GM19438 (cell line): ENCODE data around the gene TNRC6C.

ENCODE experiments used
- ATAC-seq: cut with Tn5 transposase; IDR thresholded peaks from one replicate; pipeline ENCODE4 v1.9.1; 2021; ENCODE audit warnings: low read depth; ENCODE audit not compliant: unreplicated experiment

The TNRC6C gene

DNA sequence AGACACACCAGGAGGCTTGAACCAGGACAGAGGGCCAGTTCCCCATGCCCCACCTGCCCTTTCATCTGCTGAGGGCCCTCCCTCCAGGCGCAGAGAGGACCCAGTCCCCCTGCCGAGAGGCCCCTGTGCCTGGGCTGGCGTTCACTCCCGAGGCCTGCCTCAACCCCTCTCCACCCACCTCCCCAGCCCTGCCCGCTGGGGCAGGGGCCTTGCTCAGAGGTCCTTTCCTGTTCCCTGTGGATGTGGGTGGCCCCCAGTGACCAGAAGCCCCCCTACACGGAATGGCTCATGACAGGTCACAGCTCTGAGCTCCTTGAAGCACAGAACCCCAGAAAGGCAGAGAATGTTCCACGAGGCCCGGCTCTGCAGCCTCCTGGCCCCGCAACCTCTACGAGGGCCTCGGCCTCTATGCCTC lies 163.3 kb downstream of the TNRC6C start:
- ATAC-seq, result no peak

DNA sequence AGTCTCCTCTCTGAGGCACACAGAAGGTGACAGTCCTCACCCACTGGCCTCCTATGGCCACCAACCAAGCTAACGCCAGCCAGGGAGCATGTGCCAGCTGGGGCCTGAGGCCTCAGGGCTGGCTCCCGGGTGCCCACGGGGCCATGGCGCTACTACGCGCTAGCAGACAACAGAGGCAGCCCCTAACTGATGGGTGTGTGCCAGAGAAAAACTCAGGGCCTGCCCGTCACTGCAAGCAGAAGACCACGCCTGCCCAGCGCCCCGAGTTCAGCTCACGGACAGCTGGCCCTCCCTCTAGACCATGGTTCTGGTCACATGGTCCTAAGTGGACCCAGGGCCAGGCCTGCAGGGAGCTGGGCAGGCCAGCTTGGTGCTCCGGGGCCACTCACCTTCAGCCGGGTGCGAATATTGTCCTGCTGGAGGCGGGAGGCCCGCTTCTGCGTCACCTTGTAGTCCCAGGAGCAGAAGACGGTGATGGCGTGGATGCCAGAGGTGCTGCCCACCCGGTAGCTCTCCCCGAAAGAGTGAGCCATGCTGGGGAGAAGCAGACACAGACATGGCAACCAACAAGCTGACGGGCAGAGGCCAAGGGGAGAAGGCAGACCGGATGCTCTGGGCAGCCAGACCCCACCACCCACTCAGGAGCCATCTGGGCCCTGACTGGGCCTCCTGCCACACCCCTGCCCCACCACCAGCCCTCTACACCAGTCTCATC lies 163.9 kb downstream of the TNRC6C start:
- no peak for ATAC-seq

DNA sequence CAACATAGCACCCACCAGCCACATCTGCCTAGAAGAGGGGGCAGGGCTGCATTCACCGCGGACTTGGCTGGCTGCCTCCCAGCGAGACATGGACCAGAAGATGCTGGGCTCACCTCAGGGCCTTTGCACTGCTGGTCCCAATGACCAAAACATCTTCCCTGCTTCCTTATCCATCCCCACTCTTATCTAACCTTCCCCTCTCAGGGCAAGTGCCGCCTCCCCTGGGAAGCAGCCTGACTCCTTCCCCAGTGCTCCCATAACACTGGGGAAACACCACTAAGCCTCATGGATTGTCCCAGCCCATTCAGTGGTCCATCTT lies 164.4 kb downstream of the TNRC6C start:
- no peak for ATAC-seq

DNA sequence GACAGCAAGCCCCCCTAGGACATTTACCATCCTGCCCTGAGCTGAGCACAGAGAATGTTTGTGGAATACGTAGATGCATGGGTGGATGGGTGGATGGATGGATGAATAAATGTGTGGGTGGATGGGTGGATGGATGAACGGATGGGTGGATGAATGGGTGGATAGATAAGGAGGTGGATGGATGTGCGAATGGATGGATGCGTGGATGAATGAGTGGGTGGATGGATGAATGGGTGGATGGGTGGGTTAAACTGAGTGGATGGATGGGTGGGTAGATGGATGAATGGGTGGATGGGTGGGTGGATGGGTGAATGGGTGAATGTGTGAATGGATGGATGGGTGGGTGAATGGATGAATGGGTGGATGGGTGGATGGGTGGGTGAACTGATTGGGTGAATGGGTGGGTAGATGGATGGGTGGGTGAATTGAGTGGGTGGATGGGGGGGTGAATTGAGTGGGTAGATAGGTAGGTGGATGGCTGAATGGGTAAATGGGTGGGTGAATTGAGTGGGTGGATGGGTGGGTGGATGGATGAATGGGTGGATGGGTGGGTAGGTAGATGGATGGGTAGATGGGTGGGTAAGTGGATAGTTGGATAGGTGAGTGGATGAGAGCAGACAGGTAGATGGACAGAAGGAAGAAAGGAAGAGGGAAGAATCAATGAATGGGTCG lies 164.9 kb downstream of the TNRC6C start:
- ATAC-seq, result no peak

DNA sequence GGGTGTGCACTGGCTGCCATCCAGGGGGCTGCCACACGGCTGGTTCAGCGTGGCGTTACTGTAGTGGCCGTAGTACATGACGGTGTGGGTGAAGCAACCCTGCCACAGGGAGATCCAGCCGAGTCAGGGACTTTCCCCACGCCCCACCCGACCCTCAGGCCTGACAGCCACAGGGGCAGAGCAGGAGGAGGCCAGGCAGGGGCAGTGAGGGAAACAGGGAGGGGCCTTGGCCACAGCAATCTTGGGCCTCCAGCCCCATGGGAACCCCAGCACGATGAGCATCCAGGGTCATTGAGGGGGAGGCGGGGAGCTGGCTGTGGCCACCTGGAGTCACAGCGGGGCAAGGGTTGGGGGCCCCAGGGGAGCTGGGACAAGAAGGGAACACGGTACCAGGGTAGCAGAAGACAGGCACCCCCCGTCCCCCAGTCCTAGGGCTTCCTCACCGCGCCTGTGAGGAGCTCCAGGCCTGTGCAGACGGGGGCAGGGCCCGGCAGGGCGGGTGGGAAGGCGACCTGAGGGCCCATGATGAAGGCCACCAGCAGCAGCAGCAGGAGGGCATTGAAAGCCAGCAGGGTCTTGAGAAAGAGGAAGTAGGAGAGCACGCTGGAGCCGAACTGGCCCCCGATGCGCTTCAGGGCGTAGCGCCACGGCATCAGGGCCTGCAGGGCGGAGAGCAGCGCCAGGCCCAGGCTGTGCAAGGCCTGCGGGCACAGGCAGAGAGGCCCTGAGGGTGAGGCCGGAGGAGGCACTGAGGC lies 165.8 kb downstream of the TNRC6C start:
- ATAC-seq, result peak; percentile 25

DNA sequence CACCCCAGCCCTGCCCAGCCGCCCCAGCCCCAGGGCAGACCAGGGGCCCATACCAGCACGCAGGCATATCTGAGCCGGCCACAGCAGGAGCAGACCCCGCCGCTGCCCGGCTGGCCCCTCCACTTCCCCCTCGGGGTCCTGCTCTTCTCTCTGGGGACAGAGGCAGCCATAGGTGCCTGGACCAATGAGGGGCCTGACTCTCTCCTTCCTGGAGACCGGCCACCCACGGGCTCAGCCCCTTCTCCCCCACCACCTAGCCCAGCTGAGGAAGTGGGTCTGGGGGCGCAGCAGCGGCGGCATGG lies 166.3 kb downstream of the TNRC6C start:
- no peak for ATAC-seq

DNA sequence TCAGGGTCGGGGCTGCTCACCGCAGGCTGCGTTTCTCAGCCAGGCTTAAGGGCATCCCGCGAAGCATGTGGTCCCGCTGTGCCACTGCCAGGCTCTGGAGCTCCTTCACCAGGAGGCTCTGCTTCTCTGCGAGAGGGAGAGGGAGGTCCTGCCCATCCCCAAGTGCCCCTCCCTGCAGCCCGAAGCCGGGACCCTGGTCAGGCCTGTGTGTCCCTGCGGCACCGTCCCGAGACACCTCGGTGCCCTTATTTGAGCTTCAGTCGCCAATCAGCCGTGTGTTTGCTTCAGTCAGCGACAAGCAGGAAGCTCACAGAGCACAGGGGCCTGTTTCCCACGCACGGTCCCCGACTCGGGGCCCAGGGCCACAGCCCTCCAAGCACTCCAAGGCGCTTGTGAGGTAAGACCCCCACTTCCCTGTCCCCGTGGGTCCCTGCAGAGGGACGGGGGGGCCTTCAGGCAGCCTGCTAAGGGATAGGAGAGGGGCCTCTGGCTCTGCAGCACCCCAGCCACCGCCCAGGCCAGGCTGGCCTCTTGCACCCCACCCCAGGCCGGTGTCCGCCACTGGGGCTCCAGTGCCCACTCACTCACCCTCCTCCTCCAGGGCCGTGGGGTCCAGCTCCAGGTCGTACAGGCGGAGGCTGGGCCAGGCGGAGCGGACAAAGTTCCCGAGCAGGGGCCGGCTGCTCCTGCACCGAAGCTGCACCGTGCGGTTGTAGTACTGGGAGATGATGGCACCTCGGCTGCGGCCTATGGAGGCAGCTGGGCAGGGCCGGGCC lies 166.8 kb downstream of the TNRC6C start:
- ATAC-seq, result no peak

DNA sequence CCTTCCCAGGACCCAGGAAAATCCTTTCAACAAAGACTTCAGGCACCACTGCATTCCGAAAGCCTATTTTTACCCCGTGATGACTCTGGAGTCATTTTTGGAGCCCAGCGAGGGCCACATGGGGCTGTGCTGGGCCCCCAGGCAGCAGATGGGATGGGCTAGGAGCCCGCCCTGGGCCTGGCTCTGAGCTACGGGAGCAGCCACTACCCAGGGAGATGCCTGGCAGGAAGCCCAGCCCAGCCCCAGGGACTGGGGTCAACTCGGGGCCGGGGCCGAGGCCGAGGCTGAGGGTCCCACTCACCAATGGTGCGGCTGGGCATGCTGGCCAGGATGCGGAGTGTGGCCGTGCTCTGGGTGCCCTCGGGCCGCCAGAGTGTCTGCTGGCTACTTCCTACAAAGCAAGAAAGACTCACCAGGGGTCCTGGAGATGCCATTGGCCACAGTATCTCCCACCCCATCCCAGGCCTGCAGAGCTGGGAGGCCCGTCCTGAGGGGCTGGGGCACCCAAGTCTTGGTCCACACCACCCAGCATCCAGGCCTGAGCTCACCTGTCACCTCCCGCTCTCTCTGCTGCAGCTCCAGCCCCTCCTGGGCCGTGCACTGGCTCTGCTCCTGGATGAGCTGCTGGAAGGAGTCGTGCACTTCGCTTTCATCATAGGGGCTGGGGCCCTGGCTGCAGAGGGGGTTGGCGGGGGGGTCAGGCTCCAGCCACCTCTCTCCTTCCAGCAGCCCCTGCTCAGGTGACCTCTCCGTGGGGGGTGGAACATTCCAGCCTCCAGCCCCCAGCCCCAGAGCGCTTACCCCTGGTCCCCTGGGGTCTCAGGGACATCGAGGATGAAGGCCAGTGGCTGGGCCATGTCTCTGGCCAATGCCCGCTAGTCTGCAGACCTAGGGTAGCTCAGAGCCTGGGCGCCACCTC lies 167.7 kb downstream of the TNRC6C start:
- ATAC-seq, result no peak

DNA sequence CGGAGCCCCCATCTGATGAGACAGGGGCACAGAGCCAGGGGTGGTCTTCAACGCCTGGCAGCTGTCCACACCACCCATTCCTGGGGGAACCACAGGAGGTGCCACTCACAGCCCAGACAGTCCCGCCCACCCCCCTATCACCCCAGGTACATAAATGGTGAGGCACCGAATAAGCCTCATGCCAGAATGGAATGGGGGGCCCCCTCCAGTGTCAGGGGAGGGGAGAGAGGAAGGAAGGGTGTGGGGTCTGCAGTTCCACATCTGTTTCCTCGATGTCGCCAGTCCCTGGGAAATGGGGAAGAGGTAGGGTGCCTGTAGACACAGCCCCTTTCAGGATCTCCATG lies 168.4 kb downstream of the TNRC6C start:
- ATAC-seq, result no peak

DNA sequence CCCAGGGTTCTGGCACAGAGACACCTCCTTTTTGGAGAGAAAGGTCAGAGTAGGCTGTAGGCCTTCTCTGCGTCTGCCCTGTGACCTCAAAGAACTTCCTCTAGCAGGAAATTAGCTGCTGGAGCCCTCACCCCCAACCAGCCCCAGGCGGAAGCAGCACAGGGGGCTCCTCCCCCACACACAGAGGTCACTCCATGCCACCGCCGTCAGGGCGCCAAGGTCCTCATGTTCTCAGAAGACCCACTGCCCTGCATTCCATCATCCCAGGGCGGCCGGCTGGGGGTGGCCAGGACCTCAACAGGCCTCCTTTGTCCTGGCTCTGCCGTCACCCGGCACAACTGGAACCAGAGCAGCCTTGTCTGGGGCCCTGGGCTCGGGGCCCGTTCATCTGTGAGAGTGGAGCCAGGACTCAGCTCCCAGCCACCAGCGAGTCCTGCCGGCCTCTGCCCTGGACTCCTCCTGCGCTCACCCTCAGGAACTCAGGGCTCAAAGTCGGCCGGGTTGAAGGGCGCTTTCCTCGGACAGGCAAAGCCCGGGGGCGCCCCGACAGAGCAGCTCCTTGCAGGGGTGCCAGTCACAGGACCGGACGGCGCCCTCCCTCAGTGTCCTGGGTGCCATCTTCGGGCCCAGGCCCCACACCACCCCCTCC lies 168.9 kb downstream of the TNRC6C start:
- ATAC-seq, result no peak

DNA sequence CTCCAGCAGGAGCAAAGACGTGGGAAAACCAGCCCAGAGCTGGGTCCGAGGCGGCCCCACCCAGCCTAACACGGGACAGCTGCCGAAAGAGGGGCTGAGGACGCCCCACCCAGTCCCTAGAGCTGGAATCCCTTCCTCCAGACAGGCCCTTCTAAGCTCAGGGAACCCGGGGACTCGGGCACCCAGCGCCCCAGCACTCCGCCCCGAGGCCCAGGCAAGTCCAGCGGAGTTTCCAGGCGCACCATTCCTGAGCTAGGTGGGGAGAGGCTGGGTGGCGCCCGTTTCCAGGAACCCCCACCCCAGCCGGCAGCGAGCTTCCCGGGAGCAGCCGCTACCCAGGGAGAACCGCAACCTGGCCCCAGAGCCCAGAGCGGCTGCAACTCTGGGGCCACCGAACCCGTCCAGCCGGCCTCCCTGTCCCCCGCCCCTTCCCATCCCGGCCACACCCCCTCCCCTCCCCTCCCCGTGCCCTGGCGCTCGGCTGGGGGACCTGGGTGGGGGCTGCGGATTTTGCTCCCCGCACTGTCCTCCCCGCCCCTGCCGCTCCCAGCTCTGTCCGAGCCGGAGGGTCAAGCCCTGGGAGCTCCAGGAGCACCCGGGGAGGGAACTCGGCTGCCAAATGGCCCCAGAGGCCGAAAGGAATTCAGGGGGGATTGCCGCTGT lies 169.5 kb downstream of the TNRC6C start:
- ATAC-seq, result no peak

DNA sequence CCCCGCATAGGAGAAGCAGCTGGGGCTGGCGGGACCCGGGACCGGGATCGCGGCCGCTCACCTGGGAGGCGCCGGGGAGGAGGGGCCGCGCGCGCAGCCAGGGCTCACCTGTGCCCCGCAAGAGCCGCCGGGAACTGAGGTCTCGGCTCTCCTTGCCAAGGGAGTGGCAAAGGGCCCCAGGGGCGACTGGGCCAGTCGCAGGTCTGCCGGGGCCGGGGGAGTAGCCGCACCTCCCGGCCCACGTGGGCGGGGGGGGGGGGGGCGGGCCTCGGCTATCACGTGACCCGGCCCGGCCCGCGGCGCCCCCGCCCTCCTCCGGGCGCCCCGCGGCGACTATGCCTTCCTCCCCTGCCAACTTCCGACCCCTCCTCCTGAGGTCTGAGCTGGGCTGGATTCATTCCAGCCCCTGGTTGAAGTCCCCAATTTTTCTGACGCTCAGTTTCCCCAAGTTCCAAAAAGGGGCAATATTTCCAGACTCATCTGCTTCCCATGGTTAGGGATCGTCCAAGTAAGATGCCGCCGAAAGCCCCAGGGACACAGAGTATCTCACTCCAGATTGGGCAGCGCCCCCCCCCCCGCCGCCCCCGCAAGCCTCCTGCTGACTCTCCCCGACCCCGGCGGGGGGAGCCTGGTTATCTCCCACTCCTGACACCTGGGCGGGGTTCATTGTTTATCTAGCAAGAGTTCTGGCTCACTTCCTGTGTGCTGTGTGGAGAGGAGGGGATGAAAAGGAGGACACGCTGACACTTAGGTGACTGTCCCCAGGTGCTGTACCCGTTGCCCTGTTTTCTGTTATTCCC lies 170.2 kb downstream of the TNRC6C start, which contains the start of gene TMC6:
Gene TMC6 (minus strand): TSS at position 205 of the 800 bp plus-strand sequence. CDS start 1,923 bp downstream, outside the sequence.
- no peak for ATAC-seq

DNA sequence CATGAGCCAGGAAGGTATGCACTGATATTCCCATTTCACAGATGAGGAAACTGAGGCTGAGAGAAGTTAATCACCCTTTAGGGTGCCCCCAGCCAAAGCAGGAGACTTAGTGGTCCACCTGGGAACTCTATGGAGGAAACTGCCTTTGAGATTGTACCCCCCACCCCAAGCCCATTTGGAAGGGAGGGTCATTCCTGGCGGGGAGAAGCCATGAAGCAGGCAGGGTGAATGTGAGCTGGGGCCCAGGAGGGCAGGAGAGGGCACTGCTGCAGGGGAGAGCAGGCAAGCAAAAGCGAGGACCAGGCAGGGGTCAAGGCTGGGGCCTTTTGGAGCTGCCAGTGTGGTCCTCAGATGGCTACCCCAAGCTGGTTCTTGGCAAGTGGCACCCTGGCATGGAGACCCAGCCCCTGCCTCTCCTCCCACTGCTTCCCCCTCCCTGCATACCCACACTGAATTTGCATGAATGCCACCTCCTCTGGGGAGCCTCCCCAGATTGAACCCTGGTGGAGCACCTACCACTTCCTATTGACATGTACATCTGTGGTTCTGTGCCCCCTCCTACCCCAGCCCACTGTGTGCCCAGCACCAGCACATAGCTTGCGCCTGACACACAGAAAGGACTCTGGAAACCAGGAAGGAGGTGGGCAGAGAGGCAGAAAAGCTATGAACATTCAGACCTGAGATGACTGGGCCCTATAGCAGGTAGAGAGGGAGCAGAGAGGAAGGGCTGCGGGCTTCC lies 171.0 kb downstream of the TNRC6C start:
- ATAC-seq, result no peak

DNA sequence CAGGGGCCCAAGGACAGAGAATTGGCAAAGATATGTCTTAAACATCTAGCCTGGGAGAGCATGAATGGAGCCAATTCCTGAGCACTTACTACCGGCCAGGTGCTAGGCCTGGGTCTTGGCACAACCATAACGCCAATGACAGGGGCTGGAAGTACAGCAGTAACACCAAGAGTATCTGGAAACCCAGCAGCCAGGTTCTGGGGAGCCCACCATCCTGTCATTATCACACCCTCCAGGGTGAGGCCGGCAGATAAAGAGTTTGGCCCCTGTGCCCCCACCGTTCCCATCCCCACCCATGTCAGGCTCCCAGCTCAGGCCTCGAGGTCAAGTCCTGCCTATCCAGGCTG lies 171.6 kb downstream of the TNRC6C start:
- no peak for ATAC-seq

DNA sequence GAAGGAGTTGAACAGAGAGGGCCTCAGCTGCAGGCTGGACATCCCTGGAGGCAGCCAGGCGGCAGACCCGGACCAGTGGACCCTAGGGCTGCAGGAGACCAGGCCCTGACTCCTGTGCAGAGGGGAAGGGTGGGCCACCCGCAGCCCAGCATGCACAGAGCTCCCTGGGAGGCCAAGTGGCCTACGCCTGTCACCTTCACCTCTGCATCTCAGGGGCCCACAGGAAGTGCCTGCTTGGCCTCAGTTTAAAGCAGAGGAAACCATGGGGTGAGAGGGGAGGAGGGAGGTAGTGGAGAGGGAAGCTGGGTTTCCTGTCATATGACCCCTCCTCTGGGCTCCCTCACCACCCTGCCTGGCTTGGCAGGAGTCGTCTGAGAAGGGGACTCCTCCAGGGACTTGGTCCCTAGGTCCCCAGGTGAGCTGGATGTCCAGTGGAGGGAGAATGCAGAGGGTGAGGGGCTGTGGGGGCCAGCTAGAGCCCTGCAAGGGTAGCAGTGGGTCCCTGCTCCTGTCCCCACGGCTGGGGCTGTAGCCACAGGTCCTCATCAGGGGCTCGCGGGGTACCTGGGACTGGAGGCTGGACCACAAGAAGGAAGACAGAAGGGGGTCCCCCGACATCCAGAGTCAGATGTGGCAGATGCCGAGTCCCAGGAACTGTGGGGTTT lies 172.1 kb downstream of the TNRC6C start, which contains the start of gene TMC8:
Gene TMC8 (plus strand): TSS at position 335 of the 665 bp plus-strand sequence. CDS start 818 bp downstream, outside the sequence.
- ATAC-seq, result peak; percentile 29

DNA sequence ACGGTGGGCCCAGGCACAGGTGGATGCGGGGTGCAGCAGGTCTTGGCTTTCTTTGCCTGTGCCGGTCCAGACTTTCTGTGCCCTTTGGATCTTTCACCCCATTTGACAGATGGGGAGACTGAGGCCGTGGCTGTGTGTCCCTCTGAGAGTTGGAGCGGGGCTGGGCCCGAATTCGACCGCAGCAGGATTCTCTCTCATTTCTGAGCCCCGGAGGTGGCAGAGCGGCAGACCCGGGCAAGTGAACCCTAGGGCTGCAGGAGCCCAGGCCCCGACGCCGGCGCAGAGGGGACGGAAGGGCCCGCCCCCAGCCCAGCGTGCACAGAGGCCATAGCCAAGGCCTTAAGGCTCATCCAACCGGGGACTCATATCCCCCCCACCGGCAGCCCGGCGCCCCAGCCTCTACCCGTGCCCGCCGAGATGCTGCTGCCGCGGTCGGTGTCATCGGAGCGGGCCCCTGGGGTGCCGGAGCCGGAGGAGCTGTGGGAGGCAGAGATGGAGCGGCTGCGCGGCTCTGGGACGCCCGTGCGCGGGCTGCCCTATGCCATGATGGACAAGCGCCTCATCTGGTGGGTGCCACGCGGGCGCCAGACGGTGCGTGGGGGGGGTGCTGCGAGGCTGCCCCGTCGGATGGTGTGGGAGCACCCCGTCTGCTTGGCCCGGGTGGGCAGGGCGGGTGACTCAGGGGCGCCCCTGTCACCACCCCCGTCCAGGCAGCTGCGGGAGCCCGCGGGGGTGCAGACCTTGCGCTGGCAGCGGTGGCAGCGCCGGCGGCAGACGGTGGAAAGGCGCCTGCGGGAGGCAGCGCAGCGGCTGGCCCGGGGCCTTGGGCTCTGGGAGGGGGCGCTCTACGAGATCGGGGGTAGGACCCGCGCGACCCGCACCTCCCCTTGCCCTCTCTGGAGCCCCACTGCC lies 172.9 kb downstream of the TNRC6C start:
- ATAC-seq, result no peak
